H9 (cell line): Measurements from ENCODE around the gene ZNF608. TPM values are rescaled to one million over a fixed set of nuclear protein-coding genes. Genes with fewer than 3 reads are reported as not detected.

Experiments
- DNase-seq: peaks from one replicate; pipeline ENCODE4 v3.0.0-alpha.2; 2017
- H2AFZ ChIP-seq: one replicate; pipeline ENCODE4 v1.6.1; 2013; ENCODE audit warnings: mild to moderate bottlenecking, low read length, control low read depth, moderate library complexity
- H2AK5ac ChIP-seq: 2 replicates; pipeline ENCODE4 v1.6.1; 2013; ENCODE audit warnings: low read length, control low read depth, mixed read lengths; ENCODE audit not compliant: insufficient read length
- H2BK120ac ChIP-seq: one replicate; pipeline ENCODE4 v1.6.1; 2013; ENCODE audit warnings: low read depth, mild to moderate bottlenecking, low read length, control low read depth, inconsistent platforms; ENCODE audit not compliant: poor library complexity, severe bottlenecking
- H2BK12ac ChIP-seq: 2 replicates; pipeline ENCODE4 v1.6.1; 2013; ENCODE audit warnings: low read length, control low read depth, mixed read lengths, low read depth; ENCODE audit not compliant: insufficient read length
- H2BK15ac ChIP-seq: 2 replicates; pipeline ENCODE4 v1.6.1; 2013; ENCODE audit warnings: low read depth, low read length, control low read depth
- H2BK20ac ChIP-seq: one replicate; pipeline ENCODE4 v1.6.1; 2013; ENCODE audit warnings: low read depth, mild to moderate bottlenecking, low read length, control low read depth, inconsistent platforms; ENCODE audit not compliant: poor library complexity, severe bottlenecking
- H2BK5ac ChIP-seq: 2 replicates; pipeline ENCODE4 v1.6.1; 2013; ENCODE audit warnings: low read length, control low read depth, mixed read lengths; ENCODE audit not compliant: insufficient read length
- H3K14ac ChIP-seq: 2 replicates; pipeline ENCODE4 v1.6.1; 2013; ENCODE audit warnings: low read length, control low read depth; ENCODE audit not compliant: insufficient read depth
- H3K18ac ChIP-seq: 2 replicates; pipeline ENCODE4 v1.6.1; 2013; ENCODE audit warnings: low read depth, mild to moderate bottlenecking, mixed read lengths, low read length, control low read depth; ENCODE audit not compliant: insufficient read length
- H3K23ac ChIP-seq: 2 replicates; pipeline ENCODE4 v1.6.1; 2013; ENCODE audit warnings: low read length, control low read depth, mixed read lengths, low read depth; ENCODE audit not compliant: insufficient read length
- H3K23me2 ChIP-seq: 2 replicates; pipeline ENCODE4 v1.6.1; 2013; ENCODE audit warnings: low read depth, mild to moderate bottlenecking, mixed read lengths, low read length, control low read depth; ENCODE audit not compliant: insufficient read length, poor library complexity, severe bottlenecking
- H3K27ac ChIP-seq: 2 replicates; pipeline ENCODE4 v1.5.1; 2013; ENCODE audit warnings: low read length, control low read depth, mixed read lengths, low read depth; ENCODE audit not compliant: insufficient read length
- H3K27me3 ChIP-seq: 2 replicates; pipeline ENCODE4 v1.6.1; 2013; ENCODE audit warnings: low read length, control low read depth, inconsistent platforms; ENCODE audit not compliant: insufficient read depth
- H3K4ac ChIP-seq: 2 replicates; pipeline ENCODE4 v1.6.1; 2013; ENCODE audit warnings: low read depth, mild to moderate bottlenecking, control low read depth, inconsistent platforms, low read length, moderate library complexity
- H3K4me1 ChIP-seq: 2 replicates; pipeline ENCODE4 v1.6.1; 2013; ENCODE audit warnings: low read length, control low read depth, inconsistent platforms; ENCODE audit not compliant: insufficient read depth
- H3K4me2 ChIP-seq: 2 replicates; pipeline ENCODE4 v1.6.1; 2013; ENCODE audit warnings: low read length, control low read depth, mixed read lengths; ENCODE audit not compliant: insufficient read length, insufficient read depth
- H3K56ac ChIP-seq: 2 replicates; pipeline ENCODE4 v1.6.1; 2013; ENCODE audit warnings: low read depth, mild to moderate bottlenecking, mixed read lengths, low read length, control low read depth; ENCODE audit not compliant: insufficient read length
- H3K79me1 ChIP-seq: 2 replicates; pipeline ENCODE4 v1.6.1; 2013; ENCODE audit warnings: low read depth, mild to moderate bottlenecking, moderate library complexity, low read length, control low read depth, inconsistent platforms; ENCODE audit not compliant: insufficient read depth, poor library complexity, severe bottlenecking
- H3K79me2 ChIP-seq: 2 replicates; pipeline ENCODE4 v1.6.1; 2013; ENCODE audit warnings: low read length, control low read depth, inconsistent platforms; ENCODE audit not compliant: insufficient read depth
- H3K9ac ChIP-seq: 2 replicates; pipeline ENCODE4 v1.6.1; 2013; ENCODE audit warnings: low read length, control low read depth, mixed read lengths; ENCODE audit not compliant: insufficient read length; ENCODE audit errors: extremely low read depth
- H3K9me3 ChIP-seq: one replicate; pipeline ENCODE4 v1.6.1; 2013; ENCODE audit warnings: low read depth, low read length, inconsistent platforms; ENCODE audit not compliant: control insufficient read depth
- H3T11ph ChIP-seq: one replicate; pipeline ENCODE4 v1.6.1; 2013; ENCODE audit warnings: mild to moderate bottlenecking, low read length, control low read depth, inconsistent platforms
- H4K20me1 ChIP-seq: one replicate; pipeline ENCODE4 v1.6.1; 2013; ENCODE audit not compliant: control insufficient read depth, insufficient read length, insufficient read depth
- H4K5ac ChIP-seq: 2 replicates; pipeline ENCODE4 v1.6.1; 2013; ENCODE audit warnings: low read depth, mild to moderate bottlenecking, mixed read lengths, low read length, control low read depth; ENCODE audit not compliant: insufficient read length
- H4K8ac ChIP-seq: replicated peaks from 2 replicates; pipeline ENCODE4 v1.6.1; 2013; ENCODE audit warnings: low read length, control low read depth, mixed read lengths, low read depth; ENCODE audit not compliant: insufficient read length
- H4K91ac ChIP-seq: 2 replicates; pipeline ENCODE4 v1.6.1; 2013; ENCODE audit warnings: low read depth, mild to moderate bottlenecking, moderate library complexity, mixed read lengths, low read length, control low read depth; ENCODE audit not compliant: insufficient read length
- H3K27ac Mint-ChIP-seq, 3 experiments: 2 replicates in 2 of 3; 3 replicates in 1 of 3; pipeline ENCODE4 v1.8.0; 2020 to 2021; ENCODE audit warnings: mixed read lengths in 3 of 3, mild to moderate bottlenecking in 1 of 3, moderate library complexity in 1 of 3
- H3K27me3 Mint-ChIP-seq: 2 replicates; pipeline ENCODE4 v1.8.0; 2021; ENCODE audit warnings: low read depth, mild to moderate bottlenecking, moderate library complexity, mixed read lengths
- H3K36me3 Mint-ChIP-seq, 3 experiments: 2 replicates in 2 of 3; 3 replicates in 1 of 3; pipeline ENCODE4 v1.8.0; 2020 to 2021; ENCODE audit warnings: low read depth in 3 of 3, mixed read lengths in 3 of 3; ENCODE audit not compliant: insufficient read depth in 1 of 3
- H3K4me1 Mint-ChIP-seq, 2 experiments: 2 replicates each; pipeline ENCODE4 v1.8.0; 2020; ENCODE audit warnings: mixed read lengths in 2 of 2
- H3K4me3 Mint-ChIP-seq, 2 experiments: 2 replicates in 1 of 2; 3 replicates in 1 of 2; pipeline ENCODE4 v1.8.0; 2020 to 2021; ENCODE audit warnings: mild to moderate bottlenecking in 2 of 2, mixed read lengths in 2 of 2, moderate library complexity in 1 of 2
- H3K9me3 Mint-ChIP-seq, 2 experiments: 2 replicates in 1 of 2; 3 replicates in 1 of 2; pipeline ENCODE4 v1.8.0; 2020; ENCODE audit warnings: mild to moderate bottlenecking in 2 of 2, mixed read lengths in 2 of 2, moderate library complexity in 1 of 2
- WGBS: extraction: QIAGEN DNeasy Blood & Tissue Kit; methylation state at CpG from one replicate; pipeline ENCODE4 v1.1.7; 2013; ENCODE audit warnings: missing lambda C conversion rate, low lambda C conversion rate, mixed read lengths; ENCODE audit not compliant: insufficient read length; ENCODE audit errors: extremely low coverage; 5-methylcytosine and 5-hydroxymethylcytosine counted together
- total RNA-seq: library from RNA; stranded (reverse); gene quantifications from 2 replicates; pipeline ENCODE4 v1.2.1, GENCODE V29; 2021
- TF ChIP-seq, protein P1 (sequence below): fragments of 200-600 bp; sonication (generic); conservative IDR thresholded peaks from 3 replicates; pipeline ENCODE4 v1.8.0; 2021; ENCODE audit warnings: antibody characterized with exemption, mild to moderate bottlenecking

Gene ZNF608
- total RNA-seq, 1 experiment from 2014 or later, result 67.0 TPM

DNA sequence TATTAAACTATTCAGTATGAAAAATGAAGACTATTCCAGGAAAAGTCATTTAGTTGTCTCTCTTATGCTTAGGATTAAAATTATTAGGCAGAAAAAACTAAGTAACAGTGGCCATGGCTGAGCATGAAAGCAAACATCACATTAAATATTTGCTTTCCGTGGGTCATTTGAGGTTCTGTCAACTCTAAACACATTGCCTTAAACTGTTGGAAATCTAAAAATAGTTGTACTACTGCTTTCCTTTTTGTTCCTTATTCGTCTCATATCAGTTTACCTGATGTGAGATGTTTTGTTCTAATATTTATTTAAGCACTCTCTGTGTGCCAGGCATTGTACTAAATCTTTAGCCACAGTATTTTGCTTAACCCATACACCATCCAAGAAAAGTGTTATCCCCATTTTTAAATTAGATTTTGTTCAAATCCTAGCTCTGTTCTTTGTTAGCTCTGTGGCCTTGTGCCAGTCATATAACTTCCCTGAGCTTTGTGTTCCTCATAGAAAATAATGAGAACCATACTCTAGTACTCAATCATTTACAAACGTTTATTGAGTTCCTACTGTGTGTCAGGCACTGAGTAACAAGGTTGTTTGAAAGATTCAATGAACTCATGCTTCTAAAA lies 18.7 kb upstream of the ZNF608 start:
- Histone ChIP-seq H3K9ac (no peak overlapping the region), H3K79me2 (no peaks in the 10 kb centered on the region), H3K4me2 (no peak overlapping the region), H2AK5ac (no peak overlapping the region), H4K91ac (no peak overlapping the region), H3K23ac (no peak overlapping the region), H2BK120ac (no peak overlapping the region), H2BK12ac (no peak overlapping the region), H4K20me1 (no peaks in the 10 kb centered on the region), H3K4me1 (no peaks in the 10 kb centered on the region), H2BK15ac (no peak overlapping the region), H3K27ac (no peak overlapping the region), H4K8ac (no peak overlapping the region), H2AFZ (no peak overlapping the region), H2BK5ac (no peak overlapping the region), H3K79me1 (no peaks in the 10 kb centered on the region), H3K23me2 (no peaks in the 10 kb centered on the region), H2BK20ac (no peak overlapping the region), H3K9me3 (no peaks in the 10 kb centered on the region), H3K27me3 (no peaks in the 10 kb centered on the region), H3K14ac (no peak overlapping the region), H3K4ac (no peak overlapping the region), H3K18ac (no peak overlapping the region), H3K56ac (no peak overlapping the region), H4K5ac (no peak overlapping the region), H3T11ph (no peak overlapping the region)
- WGBS, result no CpG with 5 or more reads among the region's 3 CpGs
- peaks cover 12 to 13% of the 10 kb centered on the region in 2 experiments for H3K4me1 Mint-ChIP-seq
- DNase-seq, result no peak
- no peaks in the 10 kb centered on the region for H3K9me3 Mint-ChIP-seq
- no peaks in the 10 kb centered on the region for H3K27me3 Mint-ChIP-seq
- H3K36me3 Mint-ChIP-seq, result no peaks in the 10 kb centered on the region
- H3K4me3 Mint-ChIP-seq, result no peak overlapping the region
- TF ChIP-seq, protein P1, sequence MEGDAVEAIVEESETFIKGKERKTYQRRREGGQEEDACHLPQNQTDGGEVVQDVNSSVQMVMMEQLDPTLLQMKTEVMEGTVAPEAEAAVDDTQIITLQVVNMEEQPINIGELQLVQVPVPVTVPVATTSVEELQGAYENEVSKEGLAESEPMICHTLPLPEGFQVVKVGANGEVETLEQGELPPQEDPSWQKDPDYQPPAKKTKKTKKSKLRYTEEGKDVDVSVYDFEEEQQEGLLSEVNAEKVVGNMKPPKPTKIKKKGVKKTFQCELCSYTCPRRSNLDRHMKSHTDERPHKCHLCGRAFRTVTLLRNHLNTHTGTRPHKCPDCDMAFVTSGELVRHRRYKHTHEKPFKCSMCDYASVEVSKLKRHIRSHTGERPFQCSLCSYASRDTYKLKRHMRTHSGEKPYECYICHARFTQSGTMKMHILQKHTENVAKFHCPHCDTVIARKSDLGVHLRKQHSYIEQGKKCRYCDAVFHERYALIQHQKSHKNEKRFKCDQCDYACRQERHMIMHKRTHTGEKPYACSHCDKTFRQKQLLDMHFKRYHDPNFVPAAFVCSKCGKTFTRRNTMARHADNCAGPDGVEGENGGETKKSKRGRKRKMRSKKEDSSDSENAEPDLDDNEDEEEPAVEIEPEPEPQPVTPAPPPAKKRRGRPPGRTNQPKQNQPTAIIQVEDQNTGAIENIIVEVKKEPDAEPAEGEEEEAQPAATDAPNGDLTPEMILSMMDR, result no peak
- H3K27ac Mint-ChIP-seq, result no peak overlapping the region
